Measurements from ENCODE around the gene FAM24B.
A peak's percentile ranks its signal among the peaks of the same experiment; 100 is the strongest.
"Not testable (repeated sequence)": the region's sequence is repeated elsewhere in the genome, so short reads cannot be mapped to it uniquely, and the experiment has no call there.

FAM24B gene

DNA sequence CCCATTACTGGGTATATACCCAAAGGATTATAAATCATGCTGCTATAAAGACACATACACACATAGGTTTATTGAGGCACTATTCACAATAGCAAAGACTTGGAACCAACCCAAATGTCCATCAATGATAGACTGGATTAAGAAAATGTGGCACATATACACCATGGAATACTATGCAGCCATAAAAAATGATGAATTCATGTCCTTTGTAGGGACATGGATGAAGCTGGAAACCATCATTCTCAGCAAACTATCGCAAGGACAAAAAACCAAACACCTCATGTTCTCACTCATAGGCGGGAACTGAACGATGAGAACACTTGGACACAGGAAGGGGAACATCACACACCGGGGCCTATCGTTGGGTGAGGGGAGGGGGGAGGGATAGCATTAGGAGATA is 21.3 kb downstream of the FAM24B start:
- DNase-seq (ENCODE audit: low spot score) = not testable (repeated sequence)

DNA sequence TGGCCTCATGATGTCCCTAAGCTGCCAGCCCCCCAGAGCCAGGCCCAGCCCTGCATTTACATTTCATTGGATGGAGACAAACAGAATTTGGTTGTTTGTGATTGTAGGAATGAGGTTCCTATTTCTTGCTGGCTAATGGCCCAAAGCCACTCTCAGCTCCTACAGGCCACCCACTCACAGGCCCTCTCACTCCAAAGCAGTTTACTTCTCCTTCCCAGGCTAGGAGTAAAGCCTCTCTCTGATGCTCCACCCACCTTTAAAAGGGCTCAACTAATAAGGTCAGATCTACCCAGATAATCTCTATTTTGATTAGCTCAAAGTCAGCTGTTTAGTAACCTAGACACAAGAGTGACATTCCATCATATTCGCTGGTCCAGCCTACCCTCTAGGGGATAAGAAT is 22.5 kb downstream of the FAM24B start:
- DNase-seq (ENCODE audit: low spot score) = no peak

DNA sequence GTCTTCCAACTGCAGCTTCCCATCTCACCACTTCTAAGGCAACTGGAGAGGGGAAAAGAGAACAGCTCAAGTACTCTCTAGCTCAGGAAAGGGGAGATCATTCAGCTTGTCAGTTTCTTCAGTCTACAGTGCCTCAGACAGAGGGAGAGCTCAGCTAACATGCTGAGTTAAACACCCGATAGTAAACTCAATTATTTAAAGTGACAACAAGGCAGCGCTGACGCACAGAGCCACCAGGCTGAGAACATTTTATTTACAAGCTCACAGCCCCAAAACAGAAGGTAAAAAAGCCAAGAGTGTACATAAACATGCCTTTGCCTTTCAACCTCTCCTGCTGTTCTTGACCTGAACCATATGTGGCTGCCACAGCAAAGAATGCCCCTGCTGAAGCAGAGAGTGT is 23.6 kb downstream of the FAM24B start:
- no peak for DNase-seq (ENCODE audit: low spot score)

DNA sequence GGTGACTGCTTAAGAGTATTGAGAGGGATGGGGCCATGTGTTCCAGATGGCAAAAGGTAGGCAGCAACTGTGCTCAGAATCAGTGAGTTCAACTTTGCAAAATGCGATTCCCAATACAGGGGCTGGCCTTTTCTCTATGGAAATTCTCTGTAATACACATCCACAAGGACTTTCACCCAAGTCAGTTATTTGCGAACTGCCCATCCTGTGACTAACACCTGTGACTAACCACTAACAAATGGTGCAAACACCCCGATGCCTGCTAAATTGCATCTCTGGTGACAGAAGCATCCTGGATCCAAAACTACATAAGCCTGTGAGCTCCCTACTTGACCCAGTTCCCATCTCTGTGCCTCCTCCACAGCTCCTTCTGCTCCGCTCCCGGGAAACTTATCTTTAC is 24.7 kb downstream of the FAM24B start:
- DNase-seq (ENCODE audit: low spot score) = peak; percentile 84

DNA sequence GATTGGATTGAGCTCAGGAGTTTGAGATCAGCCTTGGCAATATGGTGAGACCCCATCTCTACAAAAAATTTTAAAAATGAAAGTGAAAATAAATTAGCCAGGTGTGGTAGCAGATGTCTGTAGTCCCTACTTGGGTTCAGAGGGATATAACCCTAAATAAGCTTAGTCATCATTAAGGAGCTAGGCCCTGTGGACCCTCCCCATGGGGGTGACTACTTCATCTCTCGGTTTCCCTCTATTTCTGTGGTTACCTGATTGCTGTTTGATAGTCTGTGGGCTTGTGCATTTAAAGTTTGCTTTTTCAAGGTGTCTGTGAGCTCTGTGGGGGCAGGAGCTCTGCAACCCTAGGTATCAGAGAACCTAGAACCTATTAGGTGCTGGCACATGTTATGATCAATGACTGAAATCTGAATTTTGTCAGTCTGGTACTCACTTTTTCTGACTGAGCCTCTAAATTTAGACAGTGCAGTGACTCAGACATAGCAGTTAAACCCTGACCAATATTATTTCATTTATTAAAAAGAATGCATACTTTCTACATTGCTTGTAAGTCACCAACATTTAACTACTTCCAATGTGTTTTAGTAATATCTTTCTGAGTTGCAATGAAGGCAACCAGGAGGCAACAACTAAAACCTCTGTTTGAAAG is 25.6 kb downstream of the FAM24B start:
- DNase-seq (ENCODE audit: low spot score) = peak; percentile 59

DNA sequence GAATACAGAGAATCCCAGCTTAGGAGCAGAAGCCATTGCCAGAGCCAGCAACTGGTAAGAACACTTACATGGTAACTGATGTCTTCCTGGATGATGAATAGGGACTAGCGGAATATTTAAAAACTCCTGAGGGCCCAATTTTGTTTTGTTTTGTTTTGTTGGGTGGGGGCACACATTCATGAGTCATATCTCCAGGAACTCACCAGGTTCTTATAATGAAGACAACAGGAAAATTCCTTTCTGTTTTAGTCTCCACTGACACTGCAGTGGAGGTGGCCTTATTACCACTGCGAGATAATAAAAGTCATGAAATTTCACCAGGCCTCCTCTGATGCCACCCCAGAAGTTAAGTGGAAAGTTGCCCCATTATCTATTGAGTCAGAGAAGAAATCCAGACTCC is 27.1 kb downstream of the FAM24B start:
- no peak for DNase-seq (ENCODE audit: low spot score)

DNA sequence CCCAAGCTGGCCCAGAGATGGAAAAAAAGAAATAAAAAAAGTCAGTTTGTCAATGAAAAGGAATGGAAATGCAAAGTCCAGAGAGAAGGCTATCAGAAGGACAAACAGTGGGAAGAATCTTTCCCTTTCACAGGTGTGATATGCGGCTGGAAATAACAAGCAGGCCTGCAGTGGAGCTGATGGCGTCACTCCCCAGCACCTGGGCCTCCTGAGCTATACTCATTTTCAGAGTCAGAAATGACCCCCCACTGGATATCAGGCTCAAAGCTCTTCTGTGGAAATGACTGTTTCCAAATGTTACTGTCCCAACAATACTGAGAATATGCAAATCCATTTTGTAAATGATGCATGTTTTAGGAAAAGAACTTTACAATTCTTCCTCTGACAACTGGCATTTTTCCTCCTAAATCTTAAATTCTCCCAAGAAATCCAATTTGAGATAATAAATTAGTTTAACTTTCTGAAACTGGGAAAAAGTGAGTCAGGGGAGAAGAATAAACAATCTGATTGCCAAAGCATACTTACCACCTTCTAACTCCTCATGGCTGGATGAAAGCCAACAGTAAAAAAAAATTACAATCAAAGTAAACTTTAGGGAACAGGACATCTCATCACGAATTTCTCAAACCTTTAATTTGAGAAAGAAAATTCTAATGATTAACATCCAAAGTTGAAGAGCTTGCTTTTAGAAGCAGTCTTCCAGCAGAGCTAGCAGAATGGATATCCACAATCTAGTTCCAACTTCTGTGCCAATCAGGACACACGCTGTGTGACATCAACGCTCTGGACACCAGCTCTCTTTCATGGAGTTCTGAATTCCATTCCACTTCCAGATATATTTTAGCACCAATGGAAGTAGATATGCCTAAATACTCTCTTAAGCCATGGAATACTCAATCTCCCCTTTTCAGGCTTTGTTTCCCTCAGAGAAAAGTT is 28.4 kb downstream of the FAM24B start:
- no peak for DNase-seq (ENCODE audit: low spot score)

DNA sequence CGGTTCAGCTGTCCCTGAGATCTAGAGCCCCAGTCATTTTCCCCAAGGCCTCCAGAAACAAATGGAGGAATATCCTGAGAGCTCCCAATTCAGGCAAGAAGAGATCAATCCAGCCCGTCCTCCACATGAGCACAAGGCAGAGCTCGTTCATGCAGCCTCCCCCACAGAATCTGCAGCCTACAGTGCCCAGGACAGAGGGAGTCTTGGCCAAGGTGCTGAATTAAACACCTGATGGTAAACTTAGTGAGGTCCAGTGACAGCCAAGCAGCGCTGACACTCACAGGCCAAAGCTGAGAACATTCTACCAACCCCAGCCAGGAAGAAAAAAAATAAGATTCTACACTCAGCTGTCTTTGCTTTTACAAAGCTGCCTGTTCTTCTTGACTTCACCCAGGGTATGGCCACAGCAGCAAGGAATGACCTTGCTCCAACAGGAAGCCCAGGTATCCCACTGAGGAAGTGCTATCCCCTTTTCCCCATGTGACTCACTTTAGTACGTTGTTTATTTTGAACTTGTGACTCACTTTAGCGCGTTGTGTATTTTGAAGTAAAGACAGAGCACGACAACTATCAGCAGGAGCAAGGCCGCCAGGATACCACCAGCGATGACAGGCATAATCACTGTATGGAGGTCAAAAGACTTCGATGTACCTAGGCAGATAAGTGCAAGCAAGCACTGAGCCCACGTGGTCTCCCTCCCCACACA is 29.3 kb downstream of the FAM24B start:
- DNase-seq (ENCODE audit: low spot score) = no peak

DNA sequence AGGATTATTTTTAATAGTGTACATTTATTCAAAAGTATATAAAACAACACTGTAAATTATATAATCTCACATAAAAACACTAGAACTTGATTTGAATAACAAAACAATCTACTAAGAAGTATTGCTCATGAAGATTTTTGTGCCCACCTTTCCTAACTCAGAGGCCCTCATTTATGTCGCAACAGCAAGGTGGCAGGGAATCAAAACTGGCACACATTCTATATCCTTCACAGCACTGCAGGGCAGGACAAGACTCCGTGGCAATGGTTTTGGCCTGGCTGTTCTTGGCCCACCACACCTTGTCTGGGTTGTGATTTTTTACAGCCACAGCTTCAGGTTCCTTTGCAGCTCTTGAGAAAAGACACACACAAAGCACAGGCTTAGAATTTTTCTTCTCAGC is 30.3 kb downstream of the FAM24B start:
- no peak for DNase-seq (ENCODE audit: low spot score)

DNA sequence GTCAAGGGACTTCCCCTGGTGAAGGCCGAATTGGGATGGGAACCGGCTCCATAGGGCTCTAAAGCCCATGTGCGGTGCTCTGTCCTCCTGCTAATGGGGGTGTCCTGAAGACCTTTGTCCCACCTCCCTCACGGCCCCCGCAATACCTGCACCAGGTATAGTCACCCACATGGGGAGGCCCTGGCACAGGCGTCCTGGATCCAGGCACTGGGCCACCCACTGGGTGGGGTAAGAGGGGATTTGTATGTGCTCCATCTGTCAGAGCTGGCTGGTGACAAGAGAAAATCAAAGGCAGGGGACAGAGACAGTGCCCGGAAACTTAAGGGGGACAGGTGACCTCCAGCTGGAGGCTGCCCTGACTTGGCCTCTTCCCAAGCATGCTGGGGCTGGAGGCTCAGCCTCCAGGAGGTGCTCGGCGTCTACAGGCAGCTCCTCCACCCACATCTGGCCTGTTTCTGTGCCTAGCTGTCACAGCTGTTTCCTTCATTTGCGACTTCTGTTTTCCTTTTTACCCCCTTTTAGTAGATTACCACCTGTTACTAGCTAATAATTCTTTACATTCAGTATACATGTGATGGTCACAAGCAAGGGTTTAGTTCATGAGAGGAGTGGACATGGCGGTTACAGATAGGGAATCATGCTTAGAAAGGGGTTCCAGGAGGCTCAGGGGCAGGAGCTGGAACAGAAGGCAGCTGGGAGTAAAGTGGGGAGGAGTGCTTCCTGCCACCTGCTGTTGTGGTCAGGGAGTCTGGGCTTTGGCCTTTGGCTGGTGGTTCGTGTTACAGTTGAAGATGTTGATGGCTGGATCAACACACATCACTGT is 31.4 kb downstream of the FAM24B start:
- DNase-seq (ENCODE audit: low spot score) = no peak

DNA sequence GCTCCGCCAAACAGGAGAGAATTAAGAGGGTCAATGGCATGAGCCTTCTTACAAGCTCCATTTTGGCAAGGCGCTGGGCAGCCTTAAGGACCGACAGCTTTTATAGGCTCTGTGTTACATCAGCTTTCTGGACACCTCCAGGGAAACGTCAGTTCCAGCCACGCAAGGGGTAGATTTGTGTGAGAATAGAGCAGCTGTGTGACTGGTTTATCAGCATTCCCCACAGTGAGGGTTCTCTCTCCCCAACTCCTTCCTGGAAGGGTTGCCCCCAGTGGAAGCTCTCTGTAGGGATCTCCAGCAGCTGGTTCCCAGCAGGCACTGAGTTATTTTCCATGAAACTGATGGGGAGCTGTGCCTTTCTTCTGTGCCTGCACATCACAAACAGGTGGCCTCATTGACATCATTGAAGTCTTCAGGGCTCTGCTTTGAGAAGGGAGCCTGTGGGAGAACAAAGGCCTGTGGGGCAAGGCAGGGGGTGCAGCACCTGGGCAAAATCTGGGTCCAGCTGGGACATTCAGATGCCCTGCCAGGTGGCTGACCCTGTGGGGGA is 33.5 kb downstream of the FAM24B start, which contains the start of gene CUZD1:
CUZD1 (minus strand) TSS at position 75 of the 550 bp plus-strand sequence; CDS start at position 61, 14 bp downstream.
- no peak for DNase-seq (ENCODE audit: low spot score)

DNA sequence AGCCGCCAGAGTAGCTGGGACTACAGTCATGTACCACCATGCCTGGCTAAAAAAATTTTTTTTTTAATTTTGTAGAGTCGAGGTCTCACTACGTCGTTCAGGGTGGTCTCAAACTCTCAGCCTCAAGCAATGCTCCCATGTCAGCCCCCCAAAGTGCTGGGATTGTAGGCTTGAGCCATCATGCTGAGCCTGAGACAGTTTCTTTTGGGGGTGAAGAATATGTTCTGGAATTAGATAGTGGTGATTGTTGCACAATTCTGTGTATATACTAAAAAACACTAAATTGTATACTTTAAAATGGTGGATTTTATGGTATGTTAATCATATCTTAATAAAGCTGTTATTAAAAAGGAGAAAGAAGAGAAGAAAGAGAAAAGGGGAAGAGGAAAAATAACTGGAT is 35.2 kb downstream of the FAM24B start:
- DNase-seq (ENCODE audit: low spot score) = no peak

DNA sequence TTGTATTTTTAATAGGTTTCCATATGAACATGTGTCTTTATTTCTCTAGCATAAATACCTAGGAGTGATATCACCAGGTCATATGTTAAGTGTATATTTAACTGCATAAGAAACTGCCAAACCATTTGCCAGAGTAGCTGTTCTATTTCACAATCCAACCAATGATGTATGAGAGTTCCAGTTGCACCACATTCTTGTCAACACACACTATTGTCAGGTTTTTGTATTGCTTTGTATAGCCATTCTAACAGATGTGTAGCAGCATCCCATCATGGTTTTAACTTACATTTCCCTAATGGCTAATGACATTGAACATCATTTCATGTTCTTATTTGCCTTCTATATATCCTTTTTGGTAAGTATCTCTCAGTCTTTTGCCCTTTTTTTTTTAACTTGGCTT is 37.8 kb downstream of the FAM24B start:
- DNase-seq (ENCODE audit: low spot score) = no peak

DNA sequence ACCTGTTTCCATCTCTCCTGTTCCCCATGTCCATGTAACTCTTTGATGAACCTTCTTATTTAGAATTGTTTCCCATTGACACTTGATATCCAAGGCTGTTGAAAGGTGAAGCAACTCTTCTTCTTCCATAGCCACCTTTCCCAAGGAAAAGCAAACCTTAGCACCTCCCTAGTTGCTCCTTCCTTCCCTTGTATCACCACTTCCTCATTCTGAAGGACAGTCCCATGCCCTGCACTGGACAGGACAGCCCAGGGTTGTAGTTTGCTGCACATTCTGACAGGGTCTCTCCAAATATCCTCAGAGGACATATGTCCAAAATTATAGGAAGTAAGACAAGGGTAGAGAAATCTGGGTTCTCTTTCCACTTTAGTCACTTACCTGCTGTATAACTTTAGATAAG is 39.9 kb downstream of the FAM24B start:
- DNase-seq (ENCODE audit: low spot score) = no peak

DNA sequence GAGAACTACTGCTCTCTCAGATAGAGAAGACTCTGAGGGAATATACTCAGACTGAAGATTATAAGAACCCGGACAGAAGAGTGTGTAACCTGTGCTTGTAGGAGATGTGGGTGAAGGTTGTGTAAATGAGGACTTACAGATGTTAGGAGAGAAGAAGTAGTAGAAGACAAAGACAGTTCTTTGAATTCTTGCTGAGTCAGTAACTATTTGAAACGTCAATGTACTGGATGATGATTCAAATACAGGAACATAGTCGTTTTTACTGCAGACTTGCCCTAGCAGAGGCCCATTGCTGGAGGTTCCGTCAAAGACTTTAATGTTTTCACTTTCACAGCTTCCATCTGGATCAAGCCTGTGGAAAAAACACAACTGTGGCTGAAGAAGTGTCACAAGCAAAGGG is 40.5 kb downstream of the FAM24B start:
- no peak for DNase-seq (ENCODE audit: low spot score)

DNA sequence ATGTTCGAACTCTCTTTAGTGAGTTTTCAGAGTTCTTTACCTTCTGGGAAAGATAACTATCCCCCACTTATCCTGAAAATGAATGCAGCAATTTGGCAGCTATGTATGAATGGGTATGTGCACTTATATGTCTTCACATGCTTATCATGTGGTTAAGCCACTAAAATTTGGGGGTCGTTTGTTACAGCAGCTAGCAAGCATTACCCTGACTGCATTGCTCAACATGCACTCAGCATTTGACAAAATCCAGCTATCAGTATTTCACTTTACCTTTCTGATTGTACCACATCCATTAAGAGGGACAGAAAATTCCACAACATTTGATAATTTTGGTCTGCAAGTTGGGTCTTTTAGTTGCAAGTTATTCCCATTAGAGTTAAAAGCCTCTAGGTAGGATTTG is 43.5 kb downstream of the FAM24B start:
- DNase-seq (ENCODE audit: low spot score) = no peak

DNA sequence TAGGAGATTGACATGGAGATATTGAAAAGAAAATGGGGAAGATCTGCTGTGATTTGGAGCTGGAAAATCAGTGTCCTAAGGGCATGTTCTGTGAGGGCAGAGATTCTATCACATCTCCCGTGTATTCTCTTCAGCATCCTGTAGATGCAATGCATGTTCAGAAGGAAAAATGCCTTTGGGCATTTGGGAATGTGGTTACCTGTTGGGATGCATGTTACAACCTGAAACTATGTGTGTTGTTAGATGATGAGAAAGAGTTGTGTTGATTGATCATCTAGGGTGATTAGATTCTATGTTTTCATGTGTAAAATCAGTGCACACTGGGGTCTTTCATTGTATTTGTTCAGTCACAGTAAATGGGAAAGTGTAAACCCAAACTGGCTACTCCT is 48.4 kb downstream of the FAM24B start:
- no peak for DNase-seq (ENCODE audit: low spot score)

DNA sequence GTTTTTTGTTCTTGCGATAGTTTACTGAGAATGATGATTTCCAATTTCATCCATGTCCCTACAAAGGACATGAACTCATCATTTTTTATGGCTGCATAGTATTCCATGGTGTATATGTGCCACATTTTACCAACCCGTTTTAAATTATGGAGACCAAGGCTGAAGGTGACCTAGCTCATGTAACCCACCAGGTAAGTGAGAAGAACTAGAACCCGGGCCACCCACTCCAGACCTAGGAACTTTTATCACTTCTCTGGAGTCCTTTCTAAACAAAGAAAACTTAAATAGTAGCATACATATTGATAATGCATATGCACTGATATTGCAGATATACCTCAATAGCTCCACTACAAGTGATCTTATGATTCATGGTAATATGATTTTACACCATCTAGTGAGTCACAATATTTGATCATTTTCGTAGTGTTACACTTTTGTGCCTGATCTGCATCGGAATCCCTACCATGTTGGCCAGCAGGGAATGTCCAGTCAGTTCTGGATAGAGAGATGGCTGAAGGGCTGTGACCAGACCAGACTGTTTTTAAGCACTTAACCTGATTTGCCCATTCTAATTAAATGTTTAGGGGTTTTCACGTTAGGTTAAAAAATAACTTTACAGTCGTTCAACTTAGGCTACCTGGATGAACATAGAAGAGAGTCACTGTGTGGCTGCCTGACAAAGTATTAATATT is 49.0 kb downstream of the FAM24B start:
- DNase-seq (ENCODE audit: low spot score) = no peak

DNA sequence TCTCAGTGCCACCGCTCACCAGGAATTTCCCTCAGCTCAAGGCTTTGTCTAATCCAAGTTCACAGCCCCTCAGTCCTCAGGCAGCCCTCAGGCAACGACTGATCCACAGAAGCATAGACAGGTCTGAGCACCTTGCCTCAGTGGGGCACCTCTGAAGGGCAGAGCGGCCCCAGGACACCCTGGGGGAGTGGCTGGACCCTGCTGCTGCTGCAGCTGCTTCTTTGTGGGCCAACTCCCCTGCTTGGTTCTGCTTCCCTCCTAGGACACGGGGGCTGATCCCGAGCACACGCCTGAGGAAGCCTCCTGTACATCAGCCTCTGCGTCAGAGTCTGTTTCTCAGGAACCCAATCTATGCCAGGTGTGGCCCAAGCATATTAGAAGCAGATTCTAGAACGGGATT is 49.9 kb downstream of the FAM24B start:
- no peak for DNase-seq (ENCODE audit: low spot score)

DNA sequence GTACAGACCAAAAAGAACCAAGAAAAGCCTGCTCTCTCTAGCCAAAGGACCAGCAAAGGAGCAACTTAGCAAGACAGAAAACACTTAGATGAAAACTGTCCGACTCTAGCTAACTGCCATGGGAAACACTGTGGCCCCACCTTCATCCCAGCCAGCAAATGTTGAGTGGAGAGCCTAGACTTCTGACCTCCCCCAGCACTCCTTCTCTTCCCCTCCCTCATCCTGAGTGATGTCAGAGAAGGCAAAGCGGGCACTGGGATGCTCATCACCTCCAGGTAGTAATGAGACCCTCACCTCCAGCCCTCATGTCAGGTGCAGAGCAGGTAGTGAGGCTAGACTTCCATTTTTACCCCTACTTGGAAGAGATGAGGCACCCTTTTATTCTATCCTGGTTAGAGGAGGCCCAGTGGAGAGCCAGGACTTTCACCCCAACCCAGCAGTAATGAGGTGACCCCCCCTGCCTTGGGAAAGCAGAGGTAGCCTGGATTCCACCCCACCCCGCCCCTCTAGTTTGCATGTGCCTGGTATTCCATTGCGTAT is 50.6 kb downstream of the FAM24B start:
- DNase-seq (ENCODE audit: low spot score) = no peak

DNA sequence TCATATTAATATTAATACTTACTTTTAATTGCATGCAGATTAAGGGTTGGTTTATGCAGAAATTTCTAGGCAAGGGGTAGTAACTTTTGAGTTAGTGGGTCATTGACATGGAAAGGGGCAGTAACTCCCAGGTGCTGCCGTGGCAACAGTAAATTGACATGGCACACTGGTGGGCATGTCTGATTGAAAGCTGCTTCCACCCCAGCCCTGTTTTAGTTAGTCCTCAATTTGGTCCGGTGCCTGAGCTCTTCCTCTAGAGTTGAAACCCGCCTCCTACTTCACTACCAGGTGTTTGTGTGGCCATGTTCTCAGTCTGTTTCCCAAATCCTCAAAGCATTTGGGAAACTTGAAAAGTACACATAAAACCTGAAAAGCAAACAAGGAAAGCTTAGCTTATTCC is 52.1 kb downstream of the FAM24B start:
- no peak for DNase-seq (ENCODE audit: low spot score)

Data from AG08395 (cell line).